Panc1 (cell line): ENCODE results near the gene ZNF74. TPM values are rescaled to one million over a fixed set of nuclear protein-coding genes. Genes with fewer than 3 reads are reported as not detected.

ENCODE experiments used
- ATAC-seq: fragments of 200-7000 bp; cut with Tn5 transposase; 2 replicates; pipeline ENCODE4 v1.9.1; 2020; ENCODE audit warnings: mild to moderate bottlenecking, moderate library complexity
- BruUV-seq: library from RNA; stranded (reverse); fragments of 400-500 nt; replicated peaks from 2 replicates; lab custom pipeline; 2021; lab: Mats Ljungman, UMichigan
- CTCF ChIA-PET: fragments of 300-600 bp; sonication (Branson Sonifier 250); formaldehyde crosslinking; loops from one replicate; lab custom pipeline; 2022; ENCODE audit warnings: antibody characterized with exemption; lab: Charles Lee
- POLR2A ChIA-PET: fragments of 300-600 bp; sonication (Branson Sonifier 250); formaldehyde crosslinking; loops from one replicate; lab custom pipeline; 2022; ENCODE audit warnings: antibody characterized with exemption; lab: Charles Lee
- DNase-seq: peaks from one replicate; pipeline ENCODE4 v3.0.0-alpha.2; 2010; ENCODE audit warnings: low read depth, low spot score
- H3K27ac ChIP-seq: 2 replicates; pipeline ENCODE4 v1.5.1; 2011; ENCODE audit warnings: mild to moderate bottlenecking, low read length, inconsistent platforms
- H3K27me3 ChIP-seq: fragments of 200-500 bp; sonication (Bioruptor generic); 2 replicates; pipeline ENCODE4 v1.6.0; 2014; ENCODE audit warnings: low read length, inconsistent platforms; ENCODE audit not compliant: control insufficient read depth, insufficient read depth
- H3K36me3 ChIP-seq: fragments of 200-500 bp; sonication (Bioruptor generic); 2 replicates; pipeline ENCODE4 v1.5.1; 2014; ENCODE audit warnings: inconsistent platforms, mild to moderate bottlenecking, low read length, moderate library complexity; ENCODE audit not compliant: control insufficient read depth, insufficient read depth
- H3K4me1 ChIP-seq: 2 replicates; pipeline ENCODE4 v1.5.1; 2011; ENCODE audit warnings: inconsistent platforms, mild to moderate bottlenecking, low read length, moderate library complexity; ENCODE audit not compliant: control insufficient read depth, insufficient read depth
- H3K4me3 ChIP-seq, 2 experiments: 2 replicates each; pipeline ENCODE4 v1.5.1; 2011 to 2012; ENCODE audit warnings: low read depth in 2 of 2, low read length in 2 of 2, mild to moderate bottlenecking in 2 of 2, inconsistent platforms in 1 of 2, moderate library complexity in 1 of 2
- H3K9me3 ChIP-seq: fragments of 200-500 bp; sonication (Bioruptor generic); 2 replicates; pipeline ENCODE4 v1.5.1; 2014; ENCODE audit warnings: low read depth, mild to moderate bottlenecking, inconsistent platforms, low read length, moderate library complexity; ENCODE audit not compliant: control insufficient read depth, insufficient read depth
- CTCF ChIP-seq: fragments of 450-650 bp; IDR thresholded peaks from 2 replicates; pipeline ENCODE4 v1.5.1; 2017; ENCODE audit warnings: mild to moderate bottlenecking
- POLR2AphosphoS5 ChIP-seq: IDR thresholded peaks from 2 replicates; pipeline ENCODE4 v1.6.1; 2012; ENCODE audit warnings: mild to moderate bottlenecking, low read depth, low read length, moderate library complexity
- REST ChIP-seq, 2 experiments: IDR thresholded peaks; 2 replicates each; pipeline ENCODE4 v1.6.1; 2011 to 2012; ENCODE audit warnings: low read depth in 2 of 2, control low read depth in 1 of 2, low read length in 1 of 2, mild to moderate bottlenecking in 1 of 2, moderate library complexity in 1 of 2; ENCODE audit not compliant: insufficient read depth in 1 of 2
- SIN3A ChIP-seq: IDR thresholded peaks from 2 replicates; pipeline ENCODE4 v1.6.1; 2012; ENCODE audit warnings: low read depth, mild to moderate bottlenecking, low read length, moderate library complexity, borderline replicate concordance; ENCODE audit not compliant: insufficient read depth
- TCF7L2 ChIP-seq: IDR thresholded peaks from 2 replicates; pipeline ENCODE4 v1.6.1; 2011; ENCODE audit warnings: mild to moderate bottlenecking, low read depth, low read length, inconsistent platforms
- in situ Hi-C: cut with HindIII; loops from 2 replicates; pipeline ENCODE4 v1.10.0; 2016; ENCODE audit warnings: low sequenced_read_pairs, low pct_unique_long_range_greater_than_20kb
- intact Hi-C: fragments of 100-400 bp; cut with micrococcal nuclease; formaldehyde crosslinking; loops from one replicate; pipeline ENCODE4 v1.10.0; 2022; ENCODE audit not compliant: unreplicated experiment
- total RNA-seq: library from RNA; stranded (reverse); gene quantifications from one replicate; pipeline ENCODE4 v1.2.1, GENCODE V29; 2021; ENCODE audit not compliant: unreplicated experiment

Gene ZNF74
- total RNA-seq, 1 experiment from 2014 or later, result 13.2 TPM

GRCh38 chr22:20448630-20449029 lies 54.7 kb downstream of the ZNF74 start:
- TF ChIP-seq CTCF, result no peak
- TF ChIP-seq REST (IDR thresholded peaks at IDR 0.05; ENCODE audit: insufficient read depth in 1 of 2, low read depth in 2 of 2, low read length in 1 of 2), result no peak
- Histone ChIP-seq H3K36me3 (no peaks in the 10 kb centered on the region), H3K4me3 (no peak overlapping the region), H3K27me3 (no peaks in the 10 kb centered on the region), H3K4me1 (no peaks in the 10 kb centered on the region), H3K9me3 (no peaks in the 10 kb centered on the region), H3K27ac (no peak overlapping the region)
- in situ Hi-C loops, result no loop called here
- CTCF ChIA-PET, result no interaction called here
- DNase-seq, result no peak
- no TSS peak for BruUV-seq
- intact Hi-C loops, result no loop called here
- ATAC-seq, result no peak
- POLR2A ChIA-PET, result no interaction called here

GRCh38 chr22:20449819-20450550 lies 56.0 kb downstream of the ZNF74 start:
- BruUV-seq, result no TSS peak
- in situ Hi-C loops, result no loop called here
- CTCF ChIA-PET, result interaction anchor here (0.7 kb wide), 1 partner anchor 43 kb away, joined by 10 read pairs; no protein-coding TSS in a partner anchor

More at GRCh38 chr22:20449819-20450550, 56.0 kb downstream of the ZNF74 start:
- POLR2A ChIA-PET, result no interaction called here
- Histone ChIP-seq H3K27me3 (no peaks in the 10 kb centered on the region), H3K36me3 (no peaks in the 10 kb centered on the region), H3K4me3 (no peak overlapping the region), H3K9me3 (no peaks in the 10 kb centered on the region), H3K27ac (no peak overlapping the region), H3K4me1 (no peaks in the 10 kb centered on the region)
- intact Hi-C loops, result no loop called here
- DNase-seq (no peak), ATAC-seq (no peak)
- TF ChIP-seq TCF7L2 (no peak), SIN3A (no peak), REST (IDR thresholded peaks at IDR 0.05; ENCODE audit: insufficient read depth in 1 of 2, low read depth in 2 of 2, low read length in 1 of 2) (no peak), CTCF (no peak), POLR2AphosphoS5 (no peak)
